Adipose tissue (tissue), 3 donors: Measurements from ENCODE around the gene VAMP4. TPM values are rescaled to one million over a fixed set of nuclear protein-coding genes. Genes with fewer than 3 reads are reported as not detected.
"Not testable (repeated sequence)": the region's sequence is repeated elsewhere in the genome, so short reads cannot be mapped to it uniquely, and the experiment has no call there.

Experiments
- H3K27ac ChIP-seq: one replicate; pipeline ENCODE4 v1.5.1; 2013; ENCODE audit warnings: low read depth, low read length
- whole genome bisulfite sequencing, 3 donors: extraction: QIAGEN DNeasy Blood & Tissue Kit; methylation state at CpG; one replicate each; pipeline ENCODE4 v1.1.7; 2013; 5-methylcytosine and 5-hydroxymethylcytosine counted together
- polyA plus RNA-seq, 3 donors: library from polyadenylated mRNA; stranded (reverse); fragments of 200-250 nt; gene quantifications; one replicate each; pipeline ENCODE4 v1.2.3, GENCODE V29; 2013
- donor health status: healthy with polysubstance abuse.
- donor health status: Bipolar disorder and iron deficiency.
- donor health status: healthy.

VAMP4 gene
- polyA plus RNA-seq, 3 donors = 3.6 to 8.8 (median 6.7) TPM

DNA sequence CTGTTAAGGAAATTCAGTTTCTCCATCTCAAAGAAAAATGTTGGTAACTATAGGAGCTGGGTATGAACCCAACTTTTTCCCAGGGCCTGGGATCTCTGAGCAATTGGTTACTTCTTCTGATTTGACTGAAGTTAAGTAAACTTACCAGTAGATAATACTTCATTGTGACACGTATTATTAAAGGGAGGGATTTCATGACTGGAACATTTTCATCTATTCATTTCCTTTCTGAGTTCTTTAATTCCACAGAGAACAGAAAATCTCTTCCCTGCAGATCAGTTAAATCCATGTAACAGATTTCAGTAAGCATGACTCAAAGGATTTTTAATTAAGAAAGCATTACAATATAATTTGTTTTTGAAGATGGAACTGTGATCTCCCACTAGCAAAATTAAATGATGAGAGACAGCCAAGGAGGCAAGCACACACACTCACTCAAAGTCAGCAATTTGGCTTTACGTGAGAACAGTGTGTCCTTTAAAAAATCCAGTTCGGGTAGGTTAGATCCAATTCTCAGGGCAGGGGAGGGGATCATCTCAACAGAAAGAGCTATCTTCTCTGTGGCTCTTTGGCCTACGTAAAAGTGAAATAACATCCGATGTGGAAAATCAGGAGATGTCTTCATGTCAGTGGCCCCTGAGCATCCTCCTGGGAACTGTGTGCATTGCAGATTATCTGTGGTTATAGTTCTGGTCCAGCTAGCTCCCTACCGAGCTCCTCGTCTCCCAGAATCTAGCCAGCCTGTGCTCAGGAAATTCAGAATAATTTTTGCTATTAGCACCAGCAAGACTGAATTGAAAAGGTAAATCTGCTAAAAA lies 78.6 kb downstream of the VAMP4 start:
- WGBS, 3 donors = 60 to 80% (median 61%) methylated on average over 7 of the region's 7 CpGs
- no peak overlapping the region for H3K27ac ChIP-seq

DNA sequence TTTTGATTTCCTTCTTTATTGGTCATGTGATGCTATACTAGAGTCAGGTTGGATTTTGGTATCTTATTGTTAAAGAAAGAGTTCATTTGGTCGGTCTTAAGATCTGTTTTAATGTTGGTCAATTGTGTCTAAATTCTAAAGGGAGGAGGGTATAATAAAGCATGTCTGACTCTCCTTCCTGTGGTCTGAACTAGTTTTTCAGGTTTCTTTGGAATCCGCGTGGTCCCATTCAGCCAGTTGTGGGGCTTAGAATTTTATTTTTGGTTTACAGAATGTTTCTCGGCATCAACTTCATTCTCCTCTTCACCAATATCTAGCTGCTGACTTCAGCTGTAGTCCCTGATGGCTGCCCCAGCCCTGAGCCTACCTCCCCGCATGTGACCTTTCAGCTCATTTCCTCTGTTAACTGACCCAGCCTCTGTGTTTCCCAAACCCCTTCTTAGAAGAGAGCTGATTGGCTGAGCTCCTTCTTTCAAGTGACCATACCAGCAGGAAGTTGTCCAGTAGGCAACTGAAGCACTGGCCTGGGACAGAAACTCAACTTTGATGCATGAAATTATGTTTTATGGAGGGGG lies 80.7 kb downstream of the VAMP4 start:
- H3K27ac ChIP-seq = no peak overlapping the region
- WGBS, 3 donors = 71 to 98% (median 93%) methylated on average over 5 of the region's 5 CpGs

DNA sequence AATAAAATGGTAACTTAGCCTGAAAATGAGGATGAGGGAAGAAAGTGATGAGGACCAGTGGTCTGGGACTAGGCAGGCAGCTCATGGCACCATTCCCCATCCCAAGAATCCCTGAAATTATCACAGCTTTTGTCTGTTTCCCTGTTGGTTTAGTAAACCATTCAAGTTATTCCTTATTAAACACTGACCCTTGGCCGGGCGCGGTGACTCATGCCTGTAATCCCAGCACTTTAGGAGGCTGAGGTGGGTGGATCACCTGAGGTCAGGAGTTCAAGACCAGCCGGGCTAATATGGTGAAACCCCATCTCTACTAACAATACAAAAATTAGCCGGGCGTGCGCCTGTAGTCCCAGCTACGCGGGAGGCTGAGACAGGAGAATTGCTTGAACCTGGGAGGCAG lies 85.7 kb downstream of the VAMP4 start:
- WGBS, 3 donors = 95 to 98% (median 97%) methylated on average over 9 of the region's 9 CpGs
- H3K27ac ChIP-seq = not testable (repeated sequence)

GRCh38 chr1:171655746-171656116 lies 86.1 kb downstream of the VAMP4 start:
- WGBS, 3 donors = 60 to 73% (median 66%) methylated on average over 6 of the region's 6 CpGs
- no peak overlapping the region for H3K27ac ChIP-seq

DNA sequence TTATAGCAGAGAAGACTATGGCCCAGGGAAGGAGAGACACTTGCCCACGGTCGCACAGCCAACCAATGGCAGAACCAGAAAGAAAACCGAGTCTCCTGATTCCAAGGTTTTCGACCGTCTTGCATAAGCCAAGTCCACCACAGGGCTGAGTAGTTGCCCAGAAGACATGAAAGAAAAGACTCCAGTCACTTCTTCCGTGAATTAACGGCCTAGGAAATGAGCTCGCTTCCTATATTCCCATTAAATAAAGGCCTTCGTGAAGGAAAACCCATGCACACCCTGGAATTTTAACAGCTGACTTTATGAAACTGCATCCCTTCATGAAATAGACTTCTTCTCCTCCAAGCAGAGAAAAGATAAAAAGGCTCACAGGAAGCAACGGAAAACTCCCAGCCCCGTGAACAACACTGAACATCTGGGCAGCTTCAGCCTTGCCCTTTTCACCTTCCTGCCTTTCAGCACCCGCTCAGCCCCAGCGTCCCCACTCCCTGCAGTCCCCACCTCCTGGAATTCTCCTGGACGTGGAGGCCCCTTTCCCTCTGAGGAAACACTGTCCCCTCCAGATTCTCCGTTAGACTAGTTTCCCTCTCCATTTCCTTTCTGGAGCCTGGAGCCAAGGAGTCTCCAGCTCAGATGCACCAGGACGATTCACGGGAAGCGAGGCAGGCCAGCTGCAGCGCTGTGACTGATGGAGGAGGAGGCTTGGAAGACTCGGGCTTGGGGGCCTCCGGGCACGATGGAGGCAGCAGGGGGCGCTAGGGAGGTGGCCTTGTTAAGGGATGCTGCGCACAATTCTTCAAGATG lies 86.7 kb downstream of the VAMP4 start:
- WGBS, 3 donors = 16 to 33% (median 16%) methylated on average over 24 of the region's 24 CpGs
- peak overlapping the region; percentile 40 for H3K27ac ChIP-seq

GRCh38 chr1:171654201-171654941 lies 87.5 kb downstream of the VAMP4 start:
- 41 to 48% (median 43%) methylated on average over 8 of the region's 8 CpGs for WGBS, 3 donors
- H3K27ac ChIP-seq = peak overlapping the region; percentile 40

GRCh38 chr1:171653796-171654195 lies 88.1 kb downstream of the VAMP4 start:
- no peak overlapping the region for H3K27ac ChIP-seq
- 18 to 53% (median 47%) methylated on average over 1 of the region's 1 CpG for WGBS, 3 donors

DNA sequence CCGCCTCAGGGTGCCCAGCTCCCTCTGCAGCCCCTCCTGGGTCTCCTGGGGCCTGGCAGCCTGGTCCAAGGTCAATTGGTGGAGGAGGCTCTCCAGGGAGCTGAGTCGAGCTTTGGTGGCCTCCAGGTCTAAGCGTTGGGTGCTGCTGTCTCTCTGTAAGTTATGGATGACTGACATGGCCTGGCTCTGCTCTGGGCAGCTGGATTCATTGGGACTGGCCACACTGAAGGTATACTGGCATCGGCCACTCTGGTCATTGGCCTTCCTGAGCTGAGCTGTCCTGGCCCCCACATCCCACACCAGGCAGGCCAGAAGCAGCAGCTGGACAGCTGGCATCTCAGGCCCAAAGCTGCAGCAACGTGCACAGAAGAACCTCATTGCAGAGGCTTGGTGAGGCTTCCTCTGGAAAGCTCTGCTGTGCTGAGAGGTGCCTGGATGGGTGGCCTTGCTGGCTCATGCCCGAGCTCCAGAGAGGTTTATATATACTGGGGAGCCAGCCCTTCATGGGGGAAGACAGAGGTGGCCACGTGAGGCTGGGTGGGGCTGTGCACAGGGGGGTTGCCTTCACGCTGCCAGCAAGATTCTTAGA lies 89.5 kb downstream of the VAMP4 start, which contains the start of gene MYOC:
Gene MYOC (minus strand): TSS at position 455 of the 589 bp plus-strand sequence. CDS start 77 bp downstream, at position 378.
- H3K27ac ChIP-seq = no peak within 1 kb of the TSS
- WGBS, 3 donors = 70 to 79% (median 77%) methylated on average over 8 of the region's 8 CpGs

Other genes starting within 250 kb of the VAMP4 start
- not detected for gene MYOCOS, start 119.8 kb downstream of the VAMP4 start, polyA plus RNA-seq
- gene MYOC, start 89.4 kb downstream of the VAMP4 start, polyA plus RNA-seq = 1 to 10 TPM in 2 of 3 donors, under 1 TPM in 1; 0.47 to 8.1 (median 2.9) TPM
- gene METTL13, start 39.6 kb upstream of the VAMP4 start, polyA plus RNA-seq = 10 to 100 TPM; 12.4 to 15.5 (median 15.5) TPM
- 1 to 10 TPM in 2 of 3 donors, under 1 TPM in 1; 0.37 to 3.0 (median 2.1) TPM for gene DNM3, start 99.4 kb upstream of the VAMP4 start, polyA plus RNA-seq